Ishikawa (cell line): ENCODE data around the gene GJA3.

Experiments used
- CREB1 ChIP-seq: IDR thresholded peaks from 2 replicates; pipeline ENCODE4 v1.6.1; 2012; ENCODE audit warnings: low read depth
- EGR1 ChIP-seq: IDR thresholded peaks from 2 replicates; pipeline ENCODE4 v1.6.1; 2012
- EP300 ChIP-seq: IDR thresholded peaks from 2 replicates; pipeline ENCODE4 v1.6.1; 2012; ENCODE audit warnings: borderline replicate concordance
- RAD21 ChIP-seq: IDR thresholded peaks from 2 replicates; pipeline ENCODE4 v1.6.1; 2012; ENCODE audit warnings: low read depth
- TAF1 ChIP-seq: IDR thresholded peaks from 2 replicates; pipeline ENCODE4 v1.6.1; 2012; ENCODE audit warnings: low read depth, mild to moderate bottlenecking
- TEAD4 ChIP-seq: IDR thresholded peaks from 2 replicates; pipeline ENCODE4 v1.6.1; 2012
- YY1 ChIP-seq: IDR thresholded peaks from 2 replicates; pipeline ENCODE4 v1.6.1; 2012; ENCODE audit warnings: low read depth
- TF ChIP-seq, protein P1 (sequence below): IDR thresholded peaks from 2 replicates; pipeline ENCODE4 v1.6.1; 2012
- TF ChIP-seq, protein P2 (sequence below): IDR thresholded peaks from 2 replicates; pipeline ENCODE4 v1.6.1; 2012; ENCODE audit warnings: low read depth, mild to moderate bottlenecking

DNA sequence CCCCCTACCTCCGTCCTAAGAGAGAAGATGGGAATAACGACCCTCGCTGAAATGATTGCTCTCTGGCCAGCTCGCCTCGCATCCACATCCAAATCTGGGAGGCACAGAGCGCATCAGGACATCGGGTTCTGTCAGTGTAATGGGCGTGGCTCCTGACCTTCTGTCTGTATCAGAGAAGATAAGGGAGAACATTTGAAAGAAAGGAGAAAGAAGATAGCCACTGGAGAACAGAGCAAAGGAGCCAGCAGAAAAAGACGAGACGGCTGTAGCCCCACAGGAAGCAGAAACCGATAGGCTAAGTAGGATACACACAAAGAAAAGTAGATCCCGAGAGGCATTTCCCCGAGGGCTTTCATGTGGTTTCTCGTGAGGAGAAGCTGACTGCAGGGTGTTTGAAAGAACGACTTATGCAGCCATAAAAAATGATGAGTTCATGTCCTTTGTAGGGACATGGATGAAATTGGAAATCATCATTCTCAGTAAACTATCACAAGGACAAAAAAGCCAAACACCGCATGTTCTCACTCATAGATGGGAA is 45.9 kb upstream of the GJA3 start:
- TF ChIP-seq CREB1 (no peak), EP300 (no peak), TEAD4 (no peak), RAD21 (no peak), EGR1 (no peak), TAF1 (no peak), YY1 (no peak)
- TF ChIP-seq, protein P1, sequence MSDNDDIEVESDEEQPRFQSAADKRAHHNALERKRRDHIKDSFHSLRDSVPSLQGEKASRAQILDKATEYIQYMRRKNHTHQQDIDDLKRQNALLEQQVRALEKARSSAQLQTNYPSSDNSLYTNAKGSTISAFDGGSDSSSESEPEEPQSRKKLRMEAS = no peak
- TF ChIP-seq, protein P2, sequence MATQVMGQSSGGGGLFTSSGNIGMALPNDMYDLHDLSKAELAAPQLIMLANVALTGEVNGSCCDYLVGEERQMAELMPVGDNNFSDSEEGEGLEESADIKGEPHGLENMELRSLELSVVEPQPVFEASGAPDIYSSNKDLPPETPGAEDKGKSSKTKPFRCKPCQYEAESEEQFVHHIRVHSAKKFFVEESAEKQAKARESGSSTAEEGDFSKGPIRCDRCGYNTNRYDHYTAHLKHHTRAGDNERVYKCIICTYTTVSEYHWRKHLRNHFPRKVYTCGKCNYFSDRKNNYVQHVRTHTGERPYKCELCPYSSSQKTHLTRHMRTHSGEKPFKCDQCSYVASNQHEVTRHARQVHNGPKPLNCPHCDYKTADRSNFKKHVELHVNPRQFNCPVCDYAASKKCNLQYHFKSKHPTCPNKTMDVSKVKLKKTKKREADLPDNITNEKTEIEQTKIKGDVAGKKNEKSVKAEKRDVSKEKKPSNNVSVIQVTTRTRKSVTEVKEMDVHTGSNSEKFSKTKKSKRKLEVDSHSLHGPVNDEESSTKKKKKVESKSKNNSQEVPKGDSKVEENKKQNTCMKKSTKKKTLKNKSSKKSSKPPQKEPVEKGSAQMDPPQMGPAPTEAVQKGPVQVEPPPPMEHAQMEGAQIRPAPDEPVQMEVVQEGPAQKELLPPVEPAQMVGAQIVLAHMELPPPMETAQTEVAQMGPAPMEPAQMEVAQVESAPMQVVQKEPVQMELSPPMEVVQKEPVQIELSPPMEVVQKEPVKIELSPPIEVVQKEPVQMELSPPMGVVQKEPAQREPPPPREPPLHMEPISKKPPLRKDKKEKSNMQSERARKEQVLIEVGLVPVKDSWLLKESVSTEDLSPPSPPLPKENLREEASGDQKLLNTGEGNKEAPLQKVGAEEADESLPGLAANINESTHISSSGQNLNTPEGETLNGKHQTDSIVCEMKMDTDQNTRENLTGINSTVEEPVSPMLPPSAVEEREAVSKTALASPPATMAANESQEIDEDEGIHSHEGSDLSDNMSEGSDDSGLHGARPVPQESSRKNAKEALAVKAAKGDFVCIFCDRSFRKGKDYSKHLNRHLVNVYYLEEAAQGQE = no peak
